AG10803 (cell line): Measurements from ENCODE around the gene RABGAP1L.

Source experiments
- DNase-seq: peaks from one replicate; pipeline ENCODE4 v3.0.0; 2010; ENCODE audit warnings: low read depth
- H3K4me3 ChIP-seq: 2 replicates; pipeline ENCODE4 v1.5.1; 2011; ENCODE audit warnings: mild to moderate bottlenecking, low read length, control low read depth
- CTCF ChIP-seq: conservative IDR thresholded peaks from 2 replicates; pipeline ENCODE4 v1.5.1; 2011; ENCODE audit warnings: mild to moderate bottlenecking, low read length, control low read depth, inconsistent platforms

Gene RABGAP1L

GRCh38 chr1:174968750-174969244, 809.5 kb downstream of the RABGAP1L start:
- no peak for TF ChIP-seq CTCF
- peak; percentile 63 for DNase-seq
- H3K4me3 ChIP-seq = no peak overlapping the region

DNA sequence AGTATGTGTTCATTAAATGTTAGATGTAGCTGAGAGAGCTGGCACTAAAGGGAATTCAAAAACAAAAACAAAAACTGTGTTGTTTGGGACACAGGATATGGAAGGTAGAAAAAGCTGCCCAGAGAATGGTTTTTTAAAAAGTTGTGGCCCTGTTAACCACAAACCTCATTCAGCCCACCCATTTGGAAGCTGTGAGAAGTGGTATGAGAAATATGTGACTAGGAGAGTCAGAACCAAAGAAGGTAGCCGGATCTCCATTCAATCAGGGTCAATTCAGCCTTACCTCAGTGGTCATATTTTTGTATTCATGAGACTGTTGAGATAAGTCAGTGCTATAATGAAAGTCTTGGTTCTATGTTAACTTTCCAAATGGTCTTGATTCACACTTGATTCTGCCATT, 810.7 kb downstream of the RABGAP1L start:
- TF ChIP-seq CTCF = no peak
- H3K4me3 ChIP-seq = no peak overlapping the region
- DNase-seq = no peak

GRCh38 chr1:174971466-174971865, 812.1 kb downstream of the RABGAP1L start:
- H3K4me3 ChIP-seq = no peak overlapping the region
- TF ChIP-seq CTCF = no peak
- DNase-seq = no peak

GRCh38 chr1:174971902-174972301, 812.6 kb downstream of the RABGAP1L start:
- DNase-seq = no peak
- no peak for TF ChIP-seq CTCF

GRCh38 chr1:174974711-174975119, 815.4 kb downstream of the RABGAP1L start:
- peak; percentile 24 for DNase-seq
- TF ChIP-seq CTCF = no peak
- no peak overlapping the region for H3K4me3 ChIP-seq

More at GRCh38 chr1:174971902-174972301, 812.6 kb downstream of the RABGAP1L start:
- H3K4me3 ChIP-seq = no peak overlapping the region

GRCh38 chr1:174975764-174976163, 816.4 kb downstream of the RABGAP1L start:
- H3K4me3 ChIP-seq = no peak overlapping the region
- no peak for TF ChIP-seq CTCF
- no peak for DNase-seq

- DNase-seq = peak; percentile 60
- TF ChIP-seq CTCF = no peak
- no peak overlapping the region for H3K4me3 ChIP-seq
Observed at GRCh38 chr1:174976436-174977108, 817.3 kb downstream of the RABGAP1L start.
